H9 (cell line): ENCODE measurements around the gene ATP4A. TPM values are rescaled to one million over a fixed set of nuclear protein-coding genes. Genes with fewer than 3 reads are reported as not detected.
"Not testable (repeated sequence)": the region's sequence is repeated elsewhere in the genome, so short reads cannot be mapped to it uniquely, and the experiment has no call there.

Experiments
- DNase-seq: peaks from one replicate; pipeline ENCODE4 v3.0.0-alpha.2; 2017
- H2AFZ ChIP-seq: one replicate; pipeline ENCODE4 v1.6.1; 2013; ENCODE audit warnings: mild to moderate bottlenecking, low read length, control low read depth, moderate library complexity
- H2AK5ac ChIP-seq: 2 replicates; pipeline ENCODE4 v1.6.1; 2013; ENCODE audit warnings: low read length, control low read depth, mixed read lengths; ENCODE audit not compliant: insufficient read length
- H2BK120ac ChIP-seq: one replicate; pipeline ENCODE4 v1.6.1; 2013; ENCODE audit warnings: low read depth, mild to moderate bottlenecking, low read length, control low read depth, inconsistent platforms; ENCODE audit not compliant: poor library complexity, severe bottlenecking
- H2BK12ac ChIP-seq: 2 replicates; pipeline ENCODE4 v1.6.1; 2013; ENCODE audit warnings: low read length, control low read depth, mixed read lengths, low read depth; ENCODE audit not compliant: insufficient read length
- H2BK15ac ChIP-seq: 2 replicates; pipeline ENCODE4 v1.6.1; 2013; ENCODE audit warnings: low read depth, low read length, control low read depth
- H2BK20ac ChIP-seq: one replicate; pipeline ENCODE4 v1.6.1; 2013; ENCODE audit warnings: low read depth, mild to moderate bottlenecking, low read length, control low read depth, inconsistent platforms; ENCODE audit not compliant: poor library complexity, severe bottlenecking
- H2BK5ac ChIP-seq: 2 replicates; pipeline ENCODE4 v1.6.1; 2013; ENCODE audit warnings: low read length, control low read depth, mixed read lengths; ENCODE audit not compliant: insufficient read length
- H3K14ac ChIP-seq: 2 replicates; pipeline ENCODE4 v1.6.1; 2013; ENCODE audit warnings: low read length, control low read depth; ENCODE audit not compliant: insufficient read depth
- H3K18ac ChIP-seq: 2 replicates; pipeline ENCODE4 v1.6.1; 2013; ENCODE audit warnings: low read depth, mild to moderate bottlenecking, mixed read lengths, low read length, control low read depth; ENCODE audit not compliant: insufficient read length
- H3K23ac ChIP-seq: 2 replicates; pipeline ENCODE4 v1.6.1; 2013; ENCODE audit warnings: low read length, control low read depth, mixed read lengths, low read depth; ENCODE audit not compliant: insufficient read length
- H3K23me2 ChIP-seq: 2 replicates; pipeline ENCODE4 v1.6.1; 2013; ENCODE audit warnings: low read depth, mild to moderate bottlenecking, mixed read lengths, low read length, control low read depth; ENCODE audit not compliant: insufficient read length, poor library complexity, severe bottlenecking
- H3K27ac ChIP-seq: 2 replicates; pipeline ENCODE4 v1.5.1; 2013; ENCODE audit warnings: low read length, control low read depth, mixed read lengths, low read depth; ENCODE audit not compliant: insufficient read length
- H3K27me3 ChIP-seq: 2 replicates; pipeline ENCODE4 v1.6.1; 2013; ENCODE audit warnings: low read length, control low read depth, inconsistent platforms; ENCODE audit not compliant: insufficient read depth
- H3K4ac ChIP-seq: 2 replicates; pipeline ENCODE4 v1.6.1; 2013; ENCODE audit warnings: low read depth, mild to moderate bottlenecking, control low read depth, inconsistent platforms, low read length, moderate library complexity
- H3K4me1 ChIP-seq: 2 replicates; pipeline ENCODE4 v1.6.1; 2013; ENCODE audit warnings: low read length, control low read depth, inconsistent platforms; ENCODE audit not compliant: insufficient read depth
- H3K4me2 ChIP-seq: 2 replicates; pipeline ENCODE4 v1.6.1; 2013; ENCODE audit warnings: low read length, control low read depth, mixed read lengths; ENCODE audit not compliant: insufficient read length, insufficient read depth
- H3K56ac ChIP-seq: 2 replicates; pipeline ENCODE4 v1.6.1; 2013; ENCODE audit warnings: low read depth, mild to moderate bottlenecking, mixed read lengths, low read length, control low read depth; ENCODE audit not compliant: insufficient read length
- H3K79me1 ChIP-seq: 2 replicates; pipeline ENCODE4 v1.6.1; 2013; ENCODE audit warnings: low read depth, mild to moderate bottlenecking, moderate library complexity, low read length, control low read depth, inconsistent platforms; ENCODE audit not compliant: insufficient read depth, poor library complexity, severe bottlenecking
- H3K79me2 ChIP-seq: 2 replicates; pipeline ENCODE4 v1.6.1; 2013; ENCODE audit warnings: low read length, control low read depth, inconsistent platforms; ENCODE audit not compliant: insufficient read depth
- H3K9ac ChIP-seq: 2 replicates; pipeline ENCODE4 v1.6.1; 2013; ENCODE audit warnings: low read length, control low read depth, mixed read lengths; ENCODE audit not compliant: insufficient read length; ENCODE audit errors: extremely low read depth
- H3K9me3 ChIP-seq: one replicate; pipeline ENCODE4 v1.6.1; 2013; ENCODE audit warnings: low read depth, low read length, inconsistent platforms; ENCODE audit not compliant: control insufficient read depth
- H3T11ph ChIP-seq: one replicate; pipeline ENCODE4 v1.6.1; 2013; ENCODE audit warnings: mild to moderate bottlenecking, low read length, control low read depth, inconsistent platforms
- H4K20me1 ChIP-seq: one replicate; pipeline ENCODE4 v1.6.1; 2013; ENCODE audit not compliant: control insufficient read depth, insufficient read length, insufficient read depth
- H4K5ac ChIP-seq: 2 replicates; pipeline ENCODE4 v1.6.1; 2013; ENCODE audit warnings: low read depth, mild to moderate bottlenecking, mixed read lengths, low read length, control low read depth; ENCODE audit not compliant: insufficient read length
- H4K8ac ChIP-seq: replicated peaks from 2 replicates; pipeline ENCODE4 v1.6.1; 2013; ENCODE audit warnings: low read length, control low read depth, mixed read lengths, low read depth; ENCODE audit not compliant: insufficient read length
- H4K91ac ChIP-seq: 2 replicates; pipeline ENCODE4 v1.6.1; 2013; ENCODE audit warnings: low read depth, mild to moderate bottlenecking, moderate library complexity, mixed read lengths, low read length, control low read depth; ENCODE audit not compliant: insufficient read length
- H3K27ac Mint-ChIP-seq, 3 experiments: 2 replicates in 2 of 3; 3 replicates in 1 of 3; pipeline ENCODE4 v1.8.0; 2020 to 2021; ENCODE audit warnings: mixed read lengths in 3 of 3, mild to moderate bottlenecking in 1 of 3, moderate library complexity in 1 of 3
- H3K27me3 Mint-ChIP-seq: 2 replicates; pipeline ENCODE4 v1.8.0; 2021; ENCODE audit warnings: low read depth, mild to moderate bottlenecking, moderate library complexity, mixed read lengths
- H3K36me3 Mint-ChIP-seq, 3 experiments: 2 replicates in 2 of 3; 3 replicates in 1 of 3; pipeline ENCODE4 v1.8.0; 2020 to 2021; ENCODE audit warnings: low read depth in 3 of 3, mixed read lengths in 3 of 3; ENCODE audit not compliant: insufficient read depth in 1 of 3
- H3K4me1 Mint-ChIP-seq, 2 experiments: 2 replicates each; pipeline ENCODE4 v1.8.0; 2020; ENCODE audit warnings: mixed read lengths in 2 of 2
- H3K4me3 Mint-ChIP-seq, 2 experiments: 2 replicates in 1 of 2; 3 replicates in 1 of 2; pipeline ENCODE4 v1.8.0; 2020 to 2021; ENCODE audit warnings: mild to moderate bottlenecking in 2 of 2, mixed read lengths in 2 of 2, moderate library complexity in 1 of 2
- H3K9me3 Mint-ChIP-seq, 2 experiments: 2 replicates in 1 of 2; 3 replicates in 1 of 2; pipeline ENCODE4 v1.8.0; 2020; ENCODE audit warnings: mild to moderate bottlenecking in 2 of 2, mixed read lengths in 2 of 2, moderate library complexity in 1 of 2
- WGBS: extraction: QIAGEN DNeasy Blood & Tissue Kit; methylation state at CpG from one replicate; pipeline ENCODE4 v1.1.7; 2013; ENCODE audit warnings: missing lambda C conversion rate, low lambda C conversion rate, mixed read lengths; ENCODE audit not compliant: insufficient read length; ENCODE audit errors: extremely low coverage; 5-methylcytosine and 5-hydroxymethylcytosine counted together
- total RNA-seq: library from RNA; stranded (reverse); gene quantifications from 2 replicates; pipeline ENCODE4 v1.2.1, GENCODE V29; 2021
- TF ChIP-seq, protein P1 (sequence below): fragments of 200-600 bp; sonication (generic); conservative IDR thresholded peaks from 3 replicates; pipeline ENCODE4 v1.8.0; 2021; ENCODE audit warnings: antibody characterized with exemption, mild to moderate bottlenecking

ATP4A gene
- total RNA-seq, 1 experiment from 2014 or later = 0.24 TPM

DNA sequence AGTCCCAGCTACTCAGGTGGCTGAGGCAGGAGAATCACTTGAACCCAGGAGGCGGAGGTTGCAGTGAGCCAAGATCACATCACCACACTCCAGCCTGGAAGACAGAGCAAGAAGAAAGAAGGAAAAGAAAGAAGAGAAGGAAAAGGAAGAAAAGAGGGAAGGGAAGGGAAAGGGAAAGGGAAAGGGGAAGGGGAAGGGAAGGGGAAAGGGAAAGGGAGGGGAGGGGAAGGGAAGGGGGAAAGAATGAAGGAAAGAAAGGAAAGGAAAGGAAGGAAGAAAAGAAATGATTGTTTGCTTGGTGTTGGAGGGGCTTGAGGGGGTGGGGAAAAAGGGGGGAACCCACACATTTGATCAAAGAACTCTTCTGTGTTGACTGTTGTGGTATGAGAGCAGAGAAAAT is 32.5 kb upstream of the ATP4A start:
- H3K4me3 Mint-ChIP-seq = no peak overlapping the region
- H3K9me3 ChIP-seq = no peaks in the 10 kb centered on the region

DNA sequence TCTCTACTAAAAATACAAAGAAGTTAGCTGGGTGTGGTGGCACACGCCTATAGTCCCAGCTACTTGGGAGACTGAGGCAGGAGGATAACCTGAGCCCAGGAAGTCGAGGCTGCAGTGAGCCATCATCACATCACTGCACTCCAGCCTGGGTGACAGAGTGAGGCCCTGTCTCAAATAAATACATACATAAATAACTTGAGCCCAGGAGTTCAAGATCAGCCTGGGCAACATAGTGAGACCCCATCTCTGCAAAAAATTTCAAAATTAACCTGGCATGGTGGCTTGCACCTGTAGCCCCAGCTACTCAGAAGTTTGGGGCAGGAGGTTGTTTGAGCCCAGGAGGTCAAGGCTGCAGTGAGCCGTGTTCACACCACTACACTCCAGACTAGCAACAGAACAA is 31.6 kb upstream of the ATP4A start:
- H2BK5ac ChIP-seq, H3K27ac Mint-ChIP-seq, H3K18ac ChIP-seq, H3K9me3 Mint-ChIP-seq, H3K27ac ChIP-seq, H3K4ac ChIP-seq, H4K5ac ChIP-seq, H3K4me1 Mint-ChIP-seq, H3K9ac ChIP-seq, H4K8ac ChIP-seq, H3K14ac ChIP-seq, H2AFZ ChIP-seq, H2BK15ac ChIP-seq, H3K79me1 ChIP-seq, H3K27me3 ChIP-seq, H3K4me3 Mint-ChIP-seq, H3T11ph ChIP-seq, DNase-seq, H3K56ac ChIP-seq, H3K79me2 ChIP-seq, H3K23ac ChIP-seq, H2AK5ac ChIP-seq, H4K91ac ChIP-seq, H3K4me2 ChIP-seq, H4K20me1 ChIP-seq, H2BK12ac ChIP-seq, H3K4me1 ChIP-seq, H3K9me3 ChIP-seq, H3K36me3 Mint-ChIP-seq, H2BK120ac ChIP-seq, H2BK20ac ChIP-seq, H3K23me2 ChIP-seq: not testable (repeated sequence)
- H3K27me3 Mint-ChIP-seq = peaks cover 22% of the 10 kb centered on the region
- no CpG with 5 or more reads among the region's 3 CpGs for WGBS

More for the DNA sequence above, 32.5 kb upstream of the ATP4A start:
- H3K14ac ChIP-seq = no peak overlapping the region
- H2BK120ac ChIP-seq = no peak overlapping the region
- H3K18ac ChIP-seq = no peak overlapping the region
- DNase-seq = no peak
- H3K4me1 ChIP-seq = no peaks in the 10 kb centered on the region
- H4K5ac ChIP-seq = no peak overlapping the region
- no peaks in the 10 kb centered on the region for H3K27me3 ChIP-seq
- H2BK20ac ChIP-seq = no peak overlapping the region
- H3K27ac ChIP-seq = no peak overlapping the region
- no peak overlapping the region for H3K4me2 ChIP-seq
- H3K79me2 ChIP-seq = no peaks in the 10 kb centered on the region
- TF ChIP-seq, protein P1, sequence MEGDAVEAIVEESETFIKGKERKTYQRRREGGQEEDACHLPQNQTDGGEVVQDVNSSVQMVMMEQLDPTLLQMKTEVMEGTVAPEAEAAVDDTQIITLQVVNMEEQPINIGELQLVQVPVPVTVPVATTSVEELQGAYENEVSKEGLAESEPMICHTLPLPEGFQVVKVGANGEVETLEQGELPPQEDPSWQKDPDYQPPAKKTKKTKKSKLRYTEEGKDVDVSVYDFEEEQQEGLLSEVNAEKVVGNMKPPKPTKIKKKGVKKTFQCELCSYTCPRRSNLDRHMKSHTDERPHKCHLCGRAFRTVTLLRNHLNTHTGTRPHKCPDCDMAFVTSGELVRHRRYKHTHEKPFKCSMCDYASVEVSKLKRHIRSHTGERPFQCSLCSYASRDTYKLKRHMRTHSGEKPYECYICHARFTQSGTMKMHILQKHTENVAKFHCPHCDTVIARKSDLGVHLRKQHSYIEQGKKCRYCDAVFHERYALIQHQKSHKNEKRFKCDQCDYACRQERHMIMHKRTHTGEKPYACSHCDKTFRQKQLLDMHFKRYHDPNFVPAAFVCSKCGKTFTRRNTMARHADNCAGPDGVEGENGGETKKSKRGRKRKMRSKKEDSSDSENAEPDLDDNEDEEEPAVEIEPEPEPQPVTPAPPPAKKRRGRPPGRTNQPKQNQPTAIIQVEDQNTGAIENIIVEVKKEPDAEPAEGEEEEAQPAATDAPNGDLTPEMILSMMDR = no peak
- no peak overlapping the region for H2AK5ac ChIP-seq
- H2AFZ ChIP-seq = no peak overlapping the region
- no peak overlapping the region for H3K23ac ChIP-seq
- no peak overlapping the region for H3T11ph ChIP-seq
- no peak overlapping the region for H2BK5ac ChIP-seq
- peaks cover 28% of the 10 kb centered on the region for H3K27me3 Mint-ChIP-seq
- no peaks in the 10 kb centered on the region for H3K9me3 Mint-ChIP-seq
- peak overlapping the region in 1 of 3 experiments; percentile 67; a peak in 1 of 7 replicates for H3K27ac Mint-ChIP-seq
- no peaks in the 10 kb centered on the region for H3K79me1 ChIP-seq
- no CpG with 5 or more reads among the region's 1 CpG for WGBS
- no peak overlapping the region for H3K4ac ChIP-seq
- no peak overlapping the region for H3K56ac ChIP-seq
- no peak overlapping the region for H4K91ac ChIP-seq
- H2BK15ac ChIP-seq = no peak overlapping the region
- peaks cover 0 to 2% of the 10 kb centered on the region in 2 experiments; a peak in 1 of 4 replicates for H3K4me1 Mint-ChIP-seq
- no peak overlapping the region for H3K9ac ChIP-seq
- no peaks in the 10 kb centered on the region for H3K23me2 ChIP-seq
- H4K8ac ChIP-seq = no peak overlapping the region
- no peaks in the 10 kb centered on the region for H4K20me1 ChIP-seq
- H2BK12ac ChIP-seq = no peak overlapping the region
- no peaks in the 10 kb centered on the region for H3K36me3 Mint-ChIP-seq
